KG1 (cell line): ENCODE data around the gene FARP1.

ENCODE experiments used
- DNase-seq: peaks from one replicate; lab custom pipeline; 2025; lab: John Stamatoyannopoulos, UW

FARP1 gene

GRCh38 chr13:98308086-98308911 lies 165.4 kb downstream of the FARP1 start:
- DNase-seq = no peak

GRCh38 chr13:98309569-98310335 lies 166.9 kb downstream of the FARP1 start:
- DNase-seq = no peak

- DNase-seq = no peak
Measured at GRCh38 chr13:98310485-98311199, 167.7 kb downstream of the FARP1 start.

GRCh38 chr13:98311200-98311548 lies 168.3 kb downstream of the FARP1 start:
- DNase-seq = no peak

GRCh38 chr13:98312606-98313005 lies 169.7 kb downstream of the FARP1 start:
- no peak for DNase-seq

GRCh38 chr13:98313023-98313921 lies 170.4 kb downstream of the FARP1 start:
- DNase-seq = no peak

- no peak for DNase-seq
Measured at GRCh38 chr13:98313922-98314292, 171.0 kb downstream of the FARP1 start.

- no peak for DNase-seq
Measured at GRCh38 chr13:98315466-98315865, 172.6 kb downstream of the FARP1 start.

GRCh38 chr13:98315902-98316301 lies 173.0 kb downstream of the FARP1 start:
- DNase-seq = no peak

- DNase-seq = no peak
Measured at GRCh38 chr13:98317573-98318171, 174.8 kb downstream of the FARP1 start.

- DNase-seq = no peak
Measured at GRCh38 chr13:98318263-98318878, 175.5 kb downstream of the FARP1 start.

GRCh38 chr13:98320561-98321105 lies 177.7 kb downstream of the FARP1 start:
- no peak for DNase-seq

GRCh38 chr13:98321395-98321794 lies 178.5 kb downstream of the FARP1 start:
- DNase-seq = no peak

GRCh38 chr13:98322091-98322718 lies 179.3 kb downstream of the FARP1 start:
- no peak for DNase-seq

GRCh38 chr13:98324105-98324504 lies 181.2 kb downstream of the FARP1 start:
- no peak for DNase-seq

GRCh38 chr13:98325724-98326123 lies 182.8 kb downstream of the FARP1 start:
- DNase-seq = no peak

- no peak for DNase-seq
Measured at GRCh38 chr13:98326291-98326690, 183.4 kb downstream of the FARP1 start.

- DNase-seq = no peak
Measured at GRCh38 chr13:98327371-98328270, 184.7 kb downstream of the FARP1 start.

GRCh38 chr13:98328511-98328910 lies 185.6 kb downstream of the FARP1 start:
- no peak for DNase-seq
